ENCODE data around the gene AGBL4. TPM values are rescaled to one million over a fixed set of nuclear protein-coding genes. Genes with fewer than 3 reads are reported as not detected.

The AGBL4 gene
- total RNA-seq, 2 donors from 2014 or later: 0.40 to 5.5 TPM

- H3K9ac ChIP-seq (ENCODE audit: extremely low read depth, low read length, poor library complexity, severe bottlenecking): no peak overlapping the region
- no peaks in the 10 kb centered on the region for H3K4me1 ChIP-seq (ENCODE audit: control insufficient read depth, insufficient read depth, low read length)
- H3K27me3 Mint-ChIP-seq (ENCODE audit: insufficient read depth): no peaks in the 10 kb centered on the region
- H3K4me3 Mint-ChIP-seq: no peak overlapping the region
- no peak overlapping the region for H3K27ac Mint-ChIP-seq
- H3K9me3 Mint-ChIP-seq: peaks cover 80% of the 10 kb centered on the region
- peaks cover 73% of the 10 kb centered on the region for H3K9me3 ChIP-seq (ENCODE audit: control insufficient read depth, low read length)
- H3K27ac ChIP-seq (ENCODE audit: low read depth, low read length): no peak overlapping the region
- no peaks in the 10 kb centered on the region for H3K4me1 Mint-ChIP-seq
- no peak for TF ChIP-seq CTCF (conservative IDR thresholded peaks at IDR 0.05)
- H3K36me3 Mint-ChIP-seq (ENCODE audit: low read depth): no peaks in the 10 kb centered on the region
- no peak for DNase-seq
- no peaks in the 10 kb centered on the region for H3K36me3 ChIP-seq (ENCODE audit: control insufficient read depth, insufficient read depth, low read length)
- no peaks in the 10 kb centered on the region for H3K27me3 ChIP-seq (ENCODE audit: control insufficient read depth, insufficient read depth, low read length, poor library complexity, severe bottlenecking)
- no peak overlapping the region for H3K4me3 ChIP-seq (ENCODE audit: low read length)
Observed at GRCh38 chr1:49435291-49435690, 588.5 kb downstream of the AGBL4 start.

GRCh38 chr1:49424782-49425181 is 599.0 kb downstream of the AGBL4 start:
- DNase-seq: no peak
- no peak overlapping the region for H3K4me3 Mint-ChIP-seq
- Histone ChIP-seq H3K9me3 (ENCODE audit: control insufficient read depth, low read length) (peaks cover 92% of the 10 kb centered on the region), H3K27me3 (ENCODE audit: control insufficient read depth, insufficient read depth, low read length, poor library complexity, severe bottlenecking) (no peaks in the 10 kb centered on the region), H3K4me3 (ENCODE audit: low read length) (no peak overlapping the region), H3K27ac (ENCODE audit: low read depth, low read length) (no peak overlapping the region), H3K9ac (ENCODE audit: extremely low read depth, low read length, poor library complexity, severe bottlenecking) (no peak overlapping the region), H3K4me1 (ENCODE audit: control insufficient read depth, insufficient read depth, low read length) (no peaks in the 10 kb centered on the region), H3K36me3 (ENCODE audit: control insufficient read depth, insufficient read depth, low read length) (no peaks in the 10 kb centered on the region)
- WGBS, 2 experiments (ENCODE audit: insufficient coverage in 1 of 2, insufficient read length in 1 of 2): 77 to 83% methylated on average over 1 to 2 of the region's 3 CpGs
- H3K4me1 Mint-ChIP-seq: no peaks in the 10 kb centered on the region
- H3K36me3 Mint-ChIP-seq (ENCODE audit: low read depth): no peaks in the 10 kb centered on the region
- H3K27me3 Mint-ChIP-seq (ENCODE audit: insufficient read depth): no peaks in the 10 kb centered on the region
- H3K9me3 Mint-ChIP-seq: peaks cover 86% of the 10 kb centered on the region
- TF ChIP-seq CTCF (conservative IDR thresholded peaks at IDR 0.05): no peak
- H3K27ac Mint-ChIP-seq: no peak overlapping the region

- Histone ChIP-seq H3K27ac (ENCODE audit: low read depth, low read length) (no peak overlapping the region), H3K9me3 (ENCODE audit: control insufficient read depth, low read length) (peaks cover 91% of the 10 kb centered on the region)
- H3K4me3 Mint-ChIP-seq: no peak overlapping the region
Observed at GRCh38 chr1:49416758-49417157, 607.0 kb downstream of the AGBL4 start.

More at GRCh38 chr1:49416758-49417157, 607.0 kb downstream of the AGBL4 start:
- H3K9ac ChIP-seq (ENCODE audit: extremely low read depth, low read length, poor library complexity, severe bottlenecking): no peak overlapping the region
- Mint-ChIP-seq H3K27me3 (ENCODE audit: insufficient read depth) (no peaks in the 10 kb centered on the region), H3K36me3 (ENCODE audit: low read depth) (no peaks in the 10 kb centered on the region), H3K9me3 (peaks cover 84% of the 10 kb centered on the region), H3K27ac (no peak overlapping the region), H3K4me1 (no peaks in the 10 kb centered on the region)
- no peaks in the 10 kb centered on the region for H3K27me3 ChIP-seq (ENCODE audit: control insufficient read depth, insufficient read depth, low read length, poor library complexity, severe bottlenecking)
- WGBS, 2 experiments (ENCODE audit: insufficient coverage in 1 of 2, insufficient read length in 1 of 2): 78% methylated on average over 1 of the region's 1 CpG; no CpG with 5 or more reads in 1 of the 2 experiments
- no peaks in the 10 kb centered on the region for H3K36me3 ChIP-seq (ENCODE audit: control insufficient read depth, insufficient read depth, low read length)
- no peaks in the 10 kb centered on the region for H3K4me1 ChIP-seq (ENCODE audit: control insufficient read depth, insufficient read depth, low read length)
- no peak for DNase-seq
- no peak for TF ChIP-seq CTCF (conservative IDR thresholded peaks at IDR 0.05)
- no peak overlapping the region for H3K4me3 ChIP-seq (ENCODE audit: low read length)
